ENCODE measurements around the gene ATF7IP2.
"Not testable (repeated sequence)": the region's sequence is repeated elsewhere in the genome, so short reads cannot be mapped to it uniquely, and the experiment has no call there.

Gene ATF7IP2
- 81.8 to 83.3 reads per million in 2 donors for total RNA-seq

GRCh38 chr16:10385725-10386516, at the start of gene ATF7IP2:
TSS of gene ATF7IP2 (plus strand) at chr16:10386061. CDS start at chr16:10430621, 44,560 bp downstream.
- peak; percentile 59 for DNase-seq

GRCh38 chr16:10338426-10338825, 47.4 kb upstream of the ATF7IP2 start:
- no peak for DNase-seq

- no peak for DNase-seq
Observed at GRCh38 chr16:10339777-10340732, 45.8 kb upstream of the ATF7IP2 start.

- DNase-seq, result no peak
Observed at GRCh38 chr16:10343124-10343760, 42.6 kb upstream of the ATF7IP2 start.

- DNase-seq, result not testable (repeated sequence)
Observed at GRCh38 chr16:10344699-10345098, 41.2 kb upstream of the ATF7IP2 start.

- no peak for DNase-seq
Observed at GRCh38 chr16:10345629-10346028, 40.2 kb upstream of the ATF7IP2 start.

GRCh38 chr16:10349851-10350250, 36.0 kb upstream of the ATF7IP2 start:
- DNase-seq, result no peak

GRCh38 chr16:10352262-10352661, 33.6 kb upstream of the ATF7IP2 start:
- no peak for DNase-seq

- DNase-seq, result no peak
Observed at GRCh38 chr16:10355589-10355988, 30.3 kb upstream of the ATF7IP2 start.

- no peak for DNase-seq
Observed at GRCh38 chr16:10356870-10357842, 28.7 kb upstream of the ATF7IP2 start.

- not testable (repeated sequence) for DNase-seq
Observed at GRCh38 chr16:10361747-10362076, 24.1 kb upstream of the ATF7IP2 start.

- DNase-seq, result no peak
Observed at GRCh38 chr16:10362077-10362863, 23.6 kb upstream of the ATF7IP2 start.

- DNase-seq, result not testable (repeated sequence)
Observed at GRCh38 chr16:10362864-10363197, 23.0 kb upstream of the ATF7IP2 start.

GRCh38 chr16:10366619-10367018, 19.2 kb upstream of the ATF7IP2 start:
- not testable (repeated sequence) for DNase-seq

- no peak for DNase-seq
Observed at GRCh38 chr16:10367616-10368188, 18.2 kb upstream of the ATF7IP2 start.

- no peak for DNase-seq
Observed at GRCh38 chr16:10368969-10369551, 16.8 kb upstream of the ATF7IP2 start.

GRCh38 chr16:10370096-10370726, 15.7 kb upstream of the ATF7IP2 start:
- DNase-seq, result no peak

GRCh38 chr16:10371592-10371991, 14.3 kb upstream of the ATF7IP2 start:
- DNase-seq, result no peak

GRCh38 chr16:10373556-10373955, 12.3 kb upstream of the ATF7IP2 start:
- DNase-seq, result no peak

GRCh38 chr16:10376229-10376628, 9.6 kb upstream of the ATF7IP2 start:
- no peak for DNase-seq

All from activated gamma-delta T cell (primary cell).